NCI-H1417 (cell line): ENCODE data around the gene PFN1.
"Not testable (repeated sequence)": the region's sequence is repeated elsewhere in the genome, so short reads cannot be mapped to it uniquely, and the experiment has no call there.

Experiments used
- DNase-seq, 3 experiments: peaks; one replicate each; lab custom pipeline; 2025; lab: John Stamatoyannopoulos, UW

PFN1 gene

GRCh38 chr17:4945176-4945943, 3.0 kb downstream of the PFN1 start:
- DNase-seq, result peak in 1 of 3 experiments; percentile 38

GRCh38 chr17:4944554-4945175, 3.7 kb downstream of the PFN1 start:
- DNase-seq, result no peak

- DNase-seq, result no peak
Measured at GRCh38 chr17:4944163-4944553, 4.2 kb downstream of the PFN1 start.

- DNase-seq, result no peak
Measured at GRCh38 chr17:4942760-4943508, 5.4 kb downstream of the PFN1 start.

- no peak for DNase-seq
Measured at GRCh38 chr17:4941319-4941610, 7.1 kb downstream of the PFN1 start.

- no peak for DNase-seq
Measured at GRCh38 chr17:4940555-4941318, 7.6 kb downstream of the PFN1 start.

- peak; percentile 98 to 99 (median 98) for DNase-seq
Measured at GRCh38 chr17:4939796-4940554, 8.4 kb downstream of the PFN1 start, which contains the start of the genes RNF167 and SLC25A11. RNF167 (plus strand) TSS chr17:4940268; CDS start chr17:4940910, 642 bp downstream. SLC25A11 (minus strand) TSS chr17:4940046; CDS start chr17:4939910, 136 bp downstream.

GRCh38 chr17:4939546-4939795, 8.9 kb downstream of the PFN1 start:
- no peak for DNase-seq

GRCh38 chr17:4938688-4939545, 9.4 kb downstream of the PFN1 start:
- peak in 1 of 3 experiments; percentile 8 for DNase-seq

- no peak for DNase-seq
Measured at GRCh38 chr17:4938069-4938491, 10.2 kb downstream of the PFN1 start.

GRCh38 chr17:4937553-4937952, 10.8 kb downstream of the PFN1 start:
- DNase-seq, result no peak

GRCh38 chr17:4936436-4936835, 11.9 kb downstream of the PFN1 start:
- DNase-seq, result no peak

- DNase-seq, result no peak
Measured at GRCh38 chr17:4935650-4936049, 12.7 kb downstream of the PFN1 start.

- DNase-seq, result no peak
Measured at GRCh38 chr17:4934173-4934979, 14.0 kb downstream of the PFN1 start.

- DNase-seq, result no peak
Measured at GRCh38 chr17:4933646-4934045, 14.7 kb downstream of the PFN1 start.

GRCh38 chr17:4932756-4933155, 15.6 kb downstream of the PFN1 start:
- DNase-seq, result no peak

- no peak for DNase-seq
Measured at GRCh38 chr17:4931963-4932362, 16.4 kb downstream of the PFN1 start, which contains the start of gene GP1BA. GP1BA (plus strand) TSS chr17:4932277; CDS start chr17:4932605, 328 bp downstream.

- DNase-seq, result no peak
Measured at GRCh38 chr17:4928881-4929280, 19.4 kb downstream of the PFN1 start.

GRCh38 chr17:4926577-4927335, 21.6 kb downstream of the PFN1 start:
- DNase-seq, result not testable (repeated sequence)
